HG03439 (cell line): ENCODE measurements around the gene DNPH1.

Experiments
- ATAC-seq: cut with Tn5 transposase; IDR thresholded peaks from one replicate; pipeline ENCODE4 v1.9.1; 2021; ENCODE audit warnings: mild to moderate bottlenecking, moderate library complexity; ENCODE audit not compliant: unreplicated experiment

DNPH1 gene, protein sequence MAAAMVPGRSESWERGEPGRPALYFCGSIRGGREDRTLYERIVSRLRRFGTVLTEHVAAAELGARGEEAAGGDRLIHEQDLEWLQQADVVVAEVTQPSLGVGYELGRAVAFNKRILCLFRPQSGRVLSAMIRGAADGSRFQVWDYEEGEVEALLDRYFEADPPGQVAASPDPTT

GRCh38 chr6:43228951-43229802 is at the start of gene DNPH1:
Gene DNPH1 (minus strand): TSS chr6:43229481. CDS start chr6:43229456, 25 bp downstream.
- ATAC-seq = peak; percentile 56

DNA sequence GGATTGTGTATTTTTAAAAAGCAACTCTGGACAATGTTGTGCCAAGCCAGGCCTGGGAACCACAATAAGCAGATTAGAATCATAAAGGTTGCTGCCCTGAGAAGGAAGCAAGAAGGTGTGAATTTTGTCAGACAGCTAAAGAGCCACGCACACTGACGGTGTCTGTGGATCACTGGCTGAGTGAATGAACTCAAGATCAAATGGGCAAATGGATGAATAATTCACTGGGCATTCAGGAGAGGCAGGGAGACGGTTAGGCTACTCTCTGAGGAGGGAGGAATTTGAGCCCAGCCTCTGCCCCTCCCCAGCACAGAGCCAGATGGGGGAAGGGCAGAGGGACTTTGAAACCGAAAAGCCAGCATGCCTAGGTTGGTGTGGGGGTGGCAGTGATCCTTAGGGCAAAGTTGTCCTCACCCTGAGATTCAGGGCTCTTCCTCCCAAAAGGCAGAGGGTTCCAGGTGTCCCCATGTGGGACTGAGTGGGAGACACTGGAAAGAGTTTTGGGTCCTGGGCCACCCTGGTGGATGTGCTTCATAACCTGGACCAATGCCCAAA is 49.3 kb upstream of the DNPH1 start:
- ATAC-seq = no peak

- ATAC-seq = no peak
Measured at GRCh38 chr6:43277643-43278523, 48.6 kb upstream of the DNPH1 start.

DNA sequence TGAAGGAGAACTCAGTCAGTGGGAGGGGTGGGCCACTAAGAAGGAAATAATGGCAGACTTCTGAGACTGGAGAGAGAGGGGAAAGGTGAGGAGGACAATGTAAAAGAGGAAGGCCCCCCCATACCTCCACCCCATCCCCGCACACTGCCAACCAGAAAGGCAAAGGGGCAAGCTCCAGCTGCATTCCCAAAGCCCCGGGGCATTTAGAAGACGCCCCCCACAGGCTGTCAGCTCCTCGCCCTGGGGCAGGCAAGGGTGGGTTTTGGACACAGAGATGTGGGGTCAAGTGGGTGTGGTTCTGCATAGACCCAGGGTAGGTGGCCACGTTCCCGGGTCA is 48.0 kb upstream of the DNPH1 start:
- ATAC-seq = no peak

DNA sequence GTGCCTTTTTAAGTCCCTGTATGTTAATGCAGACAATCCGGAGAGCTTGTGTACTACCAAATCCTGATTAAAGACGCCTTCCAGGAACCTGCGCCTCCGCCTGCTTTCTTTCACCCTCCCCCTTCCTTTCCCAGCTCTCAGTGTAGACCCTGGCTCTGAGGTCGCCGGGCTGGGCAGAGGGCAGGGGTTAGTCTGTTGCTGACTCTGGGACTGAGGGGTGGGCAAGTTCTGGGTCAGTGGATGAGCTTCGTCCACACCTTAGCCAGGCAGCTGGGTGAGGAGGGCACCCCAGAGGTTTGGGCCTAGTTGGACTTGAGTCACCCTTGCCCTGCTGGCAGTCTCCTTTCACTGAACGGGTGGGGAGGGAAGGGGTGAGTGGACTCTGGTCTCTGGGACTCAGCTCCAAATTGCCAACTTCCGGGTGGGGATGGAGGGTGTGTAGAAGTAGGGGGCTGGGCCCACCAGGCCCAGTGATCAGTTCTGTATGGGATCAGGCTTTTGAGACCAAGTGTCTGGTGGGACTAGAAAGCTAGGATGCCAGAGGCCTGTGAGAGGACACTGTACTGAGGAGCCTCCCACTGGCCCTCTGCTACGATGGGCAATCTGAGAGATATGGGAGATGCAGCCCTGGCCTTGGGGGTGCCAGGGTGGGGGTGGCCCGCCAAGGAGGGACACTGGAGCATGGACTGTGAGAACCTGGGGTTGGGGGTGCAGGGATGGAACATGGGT is 47.5 kb upstream of the DNPH1 start:
- ATAC-seq = no peak

GRCh38 chr6:43275801-43276576 is 46.7 kb upstream of the DNPH1 start:
- ATAC-seq = no peak

- no peak for ATAC-seq
Measured at GRCh38 chr6:43274916-43275597, 45.8 kb upstream of the DNPH1 start.

DNA sequence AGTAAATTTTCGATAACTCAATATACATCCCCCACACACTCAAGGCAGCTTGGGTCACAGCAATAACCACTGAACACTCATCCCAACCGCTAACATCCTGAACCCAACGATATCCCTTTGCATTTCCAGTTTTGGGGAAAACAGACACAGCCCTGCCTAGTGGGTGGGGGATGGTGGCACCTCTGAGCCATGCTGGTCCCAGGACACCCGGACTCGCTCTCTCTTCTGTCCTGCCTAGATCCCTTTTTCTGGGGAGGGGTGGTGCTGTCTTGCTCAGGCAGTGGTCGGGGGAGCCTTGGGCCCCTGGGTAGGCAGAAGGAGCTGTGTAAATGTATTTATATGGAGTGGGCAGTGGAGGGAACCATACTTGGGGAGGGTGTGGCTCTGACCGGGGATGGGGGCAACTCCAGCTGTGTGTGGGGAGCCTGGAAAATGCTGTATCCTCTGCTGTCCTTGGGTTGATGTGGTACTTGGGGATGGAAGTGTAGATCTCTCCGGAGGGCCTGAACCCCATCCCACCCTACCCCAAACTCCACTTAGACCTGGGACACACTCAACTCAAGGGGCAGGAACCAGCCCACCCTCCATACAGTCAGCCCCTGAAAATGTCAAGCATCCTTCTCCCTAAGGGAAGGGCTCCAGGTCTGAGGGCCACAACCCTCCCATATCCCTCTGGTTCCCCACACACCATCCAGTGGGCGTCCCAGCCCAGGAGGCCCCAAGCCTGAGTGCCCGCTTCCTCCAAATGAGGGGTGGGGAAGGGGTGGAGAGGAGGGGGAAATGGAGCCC is 45.0 kb upstream of the DNPH1 start:
- ATAC-seq = no peak

DNA sequence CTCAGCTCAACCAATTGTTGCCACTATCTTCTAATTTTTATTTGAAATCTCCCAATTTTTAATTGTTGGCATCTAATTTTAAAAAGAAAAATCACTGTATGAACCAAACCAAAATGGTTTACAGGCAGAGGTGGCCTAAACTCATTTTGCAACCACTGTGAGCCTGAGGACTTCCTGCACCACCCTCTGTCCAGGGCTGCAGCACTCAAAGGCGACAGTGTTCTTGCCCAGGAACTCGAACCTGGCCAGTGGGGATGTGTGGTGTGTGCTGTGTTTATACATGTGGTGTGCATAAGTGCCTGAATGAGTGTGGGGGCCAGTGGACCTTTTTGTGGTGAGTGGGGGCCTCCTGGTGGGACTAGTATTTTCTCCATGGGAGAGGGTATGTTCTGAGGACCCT is 44.4 kb upstream of the DNPH1 start:
- ATAC-seq = no peak

- no peak for ATAC-seq
Measured at GRCh38 chr6:43271944-43272343, 42.7 kb upstream of the DNPH1 start.

DNA sequence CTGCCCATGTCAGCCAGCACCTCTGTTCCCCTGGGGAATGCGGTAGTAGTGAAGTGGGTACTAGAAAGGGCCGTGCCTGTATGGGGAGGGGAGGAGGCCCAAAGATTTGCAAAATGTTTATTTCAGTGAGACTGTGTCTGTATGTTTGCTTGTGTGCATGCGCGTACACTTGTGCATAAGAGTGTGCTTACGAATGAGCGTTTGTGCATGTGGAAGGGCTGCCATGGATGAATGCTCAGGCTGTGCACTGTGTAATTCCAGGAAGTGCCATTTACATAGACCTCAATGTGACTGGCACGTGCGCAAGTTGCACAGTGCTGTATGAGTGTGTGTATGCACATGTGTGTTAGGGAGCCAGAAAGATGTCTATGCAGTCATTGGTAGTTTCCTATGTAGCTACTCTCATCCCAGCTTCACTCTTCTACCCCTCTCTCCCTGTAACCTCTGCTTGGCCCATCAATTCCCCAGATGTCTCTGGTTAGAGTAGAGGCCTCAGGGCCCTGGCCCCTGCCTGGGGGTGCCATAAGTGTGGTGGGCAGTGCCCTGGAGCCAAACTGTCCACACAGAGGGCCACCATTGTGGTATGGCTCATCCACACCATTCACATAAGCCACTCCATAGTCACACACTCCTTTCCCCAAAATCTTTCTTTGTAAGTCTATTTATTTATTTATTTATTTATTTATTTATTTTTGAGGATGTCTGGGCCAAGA is 42.0 kb upstream of the DNPH1 start:
- no peak for ATAC-seq

DNA sequence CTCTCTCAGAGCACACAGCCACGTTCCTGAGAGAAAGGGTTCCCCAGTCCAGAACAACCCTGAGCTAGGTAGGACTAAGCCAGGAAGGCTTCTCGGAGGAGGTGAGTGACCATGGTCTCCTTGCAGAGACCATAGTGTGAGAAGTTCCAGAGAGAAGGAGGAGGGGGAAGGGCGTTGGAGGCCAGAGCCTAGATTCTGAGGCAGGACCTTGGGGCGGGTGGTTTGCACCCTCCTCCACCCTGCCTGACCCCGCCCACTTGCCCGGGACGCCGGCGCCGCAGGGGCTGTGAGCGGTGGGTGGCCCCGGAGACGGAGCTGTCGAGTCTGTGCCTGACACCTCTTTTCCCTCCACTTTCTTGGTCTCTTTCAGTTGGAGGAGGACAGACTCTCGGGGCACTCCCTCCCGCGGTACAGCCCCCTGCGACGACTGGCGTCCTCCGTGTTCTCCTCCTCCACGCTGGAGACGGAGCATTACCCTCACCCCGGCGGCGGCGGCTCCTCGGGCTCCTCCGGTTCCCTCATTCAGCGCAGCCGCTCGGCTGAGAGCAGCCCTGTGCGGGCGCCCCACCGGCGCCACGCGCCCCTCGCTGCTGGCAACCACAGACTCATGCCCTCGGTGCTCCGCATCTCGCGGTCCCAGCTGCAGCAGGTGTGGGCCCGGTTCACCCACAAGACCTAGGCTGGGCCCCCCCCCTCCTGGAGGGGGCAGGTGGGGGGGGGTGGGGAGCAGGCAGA is 40.2 kb upstream of the DNPH1 start:
- no peak for ATAC-seq

- ATAC-seq = no peak
Measured at GRCh38 chr6:43268782-43269272, 39.5 kb upstream of the DNPH1 start.

GRCh38 chr6:43268355-43268700 is 39.0 kb upstream of the DNPH1 start:
- no peak for ATAC-seq

DNA sequence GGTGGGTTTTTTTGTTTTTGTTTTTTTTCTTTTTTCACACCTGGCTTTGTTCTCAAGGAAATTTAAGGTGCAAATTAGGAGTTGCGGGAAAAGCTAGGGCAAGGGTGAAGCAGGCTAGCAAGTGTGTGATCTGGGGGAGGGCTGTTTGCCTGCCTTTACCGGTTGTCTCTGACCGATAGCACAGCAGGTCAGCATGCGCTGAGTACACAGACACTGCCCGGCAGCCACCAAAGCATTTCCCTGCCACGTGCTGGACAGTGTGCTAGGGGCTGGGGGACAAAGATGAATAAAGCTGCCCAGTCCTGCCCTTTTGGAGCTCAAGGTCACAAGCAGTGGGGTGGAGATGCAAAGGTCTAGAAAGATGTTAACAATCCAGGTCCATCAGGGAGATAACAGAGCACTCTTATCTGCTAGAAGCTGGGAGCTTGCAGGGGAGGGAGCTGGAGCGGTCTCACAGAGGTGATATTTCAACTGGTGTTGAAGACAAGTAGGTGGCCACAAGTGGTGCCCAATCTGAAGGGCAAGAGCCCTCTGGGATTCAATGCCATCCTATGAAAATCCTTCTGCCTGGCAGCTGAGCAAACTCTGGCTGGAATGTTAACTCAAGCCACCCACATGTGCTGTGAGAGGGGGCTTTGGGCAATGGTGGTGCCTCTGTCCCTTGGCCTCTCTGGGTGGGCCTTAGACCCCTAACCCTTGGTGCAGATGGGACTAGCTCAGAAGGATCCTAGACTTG is 38.5 kb upstream of the DNPH1 start:
- ATAC-seq = no peak

- ATAC-seq = no peak
Measured at GRCh38 chr6:43265564-43265963, 36.3 kb upstream of the DNPH1 start.
